NCI-H2029 treated with DMSO at 0.1 percent for 48 hours (cell line): ENCODE results near the gene LIPT2.

Experiments used
- DNase-seq: peaks from one replicate; lab custom pipeline; 2025; lab: John Stamatoyannopoulos, UW

Gene LIPT2

DNA sequence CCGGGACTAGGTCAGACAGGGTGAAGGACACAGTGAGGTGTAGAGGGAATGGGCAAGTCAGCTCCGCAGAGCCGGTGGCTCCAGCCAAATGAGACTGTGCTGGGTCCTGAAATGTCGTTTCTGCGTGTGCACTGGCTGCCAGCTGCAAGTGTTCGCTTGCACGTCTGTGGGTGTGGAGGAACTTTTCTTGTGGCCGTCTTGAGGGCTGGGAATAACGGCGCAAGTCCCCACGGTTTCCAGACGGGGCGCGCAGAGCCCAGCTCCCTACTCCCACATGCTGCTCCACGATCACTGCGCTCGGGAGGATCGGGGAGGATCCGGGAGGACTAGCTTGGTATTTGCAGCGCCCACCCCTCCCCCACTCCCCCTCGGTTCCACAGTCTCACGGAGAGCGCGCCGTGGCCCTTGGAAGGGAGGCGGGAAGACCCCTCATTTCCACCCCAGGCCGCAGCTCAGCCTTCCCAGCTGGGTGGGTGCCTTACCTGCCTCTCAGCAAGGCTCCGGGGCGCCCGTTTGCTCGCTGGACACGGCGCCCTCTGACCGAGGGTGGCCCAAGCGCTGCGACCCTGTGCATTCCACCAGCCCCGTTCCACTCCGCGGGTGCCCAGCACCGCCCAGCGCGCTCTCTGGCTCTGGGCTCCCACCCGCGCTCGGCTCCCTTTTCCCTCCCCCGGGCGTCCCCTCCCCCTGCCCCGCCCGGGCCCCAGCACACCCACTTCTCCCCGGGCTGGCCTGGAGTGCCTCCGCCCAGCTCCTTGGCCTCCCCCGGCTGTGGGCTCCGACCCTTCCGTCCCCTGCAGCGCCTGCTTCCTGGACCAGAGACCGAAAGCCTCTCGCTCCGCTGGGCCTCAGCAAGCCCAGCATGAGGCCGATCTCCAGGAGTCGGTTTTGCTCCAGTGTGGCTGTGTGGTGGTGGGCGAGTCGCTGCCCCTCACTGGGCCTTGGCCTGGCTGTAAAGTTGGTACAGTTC is 26.3 kb downstream of the LIPT2 start, which contains the start of gene KCNE3:
Gene KCNE3 (minus strand): TSS at position 634 of the 970 bp plus-strand sequence. CDS start 9,986 bp downstream, outside the sequence.
- DNase-seq, result no peak

DNA sequence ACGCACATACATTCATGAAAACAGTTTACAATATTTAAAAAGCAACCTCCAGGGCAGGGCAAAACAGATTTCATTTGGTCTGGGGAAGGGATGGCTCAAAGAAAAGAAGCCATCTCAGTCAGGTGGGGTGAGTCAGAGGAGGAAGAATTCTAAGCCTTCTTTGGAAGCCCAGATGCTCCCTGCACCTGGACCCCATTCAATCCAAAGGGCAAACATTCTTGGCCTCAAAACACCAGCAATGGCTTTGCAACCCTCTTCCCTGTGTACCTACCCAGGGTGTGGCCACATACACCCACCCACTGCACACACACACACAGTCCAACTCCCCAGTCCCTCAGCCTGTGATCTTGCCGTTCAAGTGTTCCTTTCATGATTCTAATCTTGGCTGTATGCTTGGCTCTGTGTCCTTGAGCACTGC is 28.2 kb downstream of the LIPT2 start:
- no peak for DNase-seq

- DNase-seq, result no peak
Observed at GRCh38 chr11:74464746-74465145, 28.8 kb downstream of the LIPT2 start.

GRCh38 chr11:74463216-74463615 is 30.3 kb downstream of the LIPT2 start:
- DNase-seq, result no peak

GRCh38 chr11:74462631-74463030 is 30.9 kb downstream of the LIPT2 start:
- no peak for DNase-seq

DNA sequence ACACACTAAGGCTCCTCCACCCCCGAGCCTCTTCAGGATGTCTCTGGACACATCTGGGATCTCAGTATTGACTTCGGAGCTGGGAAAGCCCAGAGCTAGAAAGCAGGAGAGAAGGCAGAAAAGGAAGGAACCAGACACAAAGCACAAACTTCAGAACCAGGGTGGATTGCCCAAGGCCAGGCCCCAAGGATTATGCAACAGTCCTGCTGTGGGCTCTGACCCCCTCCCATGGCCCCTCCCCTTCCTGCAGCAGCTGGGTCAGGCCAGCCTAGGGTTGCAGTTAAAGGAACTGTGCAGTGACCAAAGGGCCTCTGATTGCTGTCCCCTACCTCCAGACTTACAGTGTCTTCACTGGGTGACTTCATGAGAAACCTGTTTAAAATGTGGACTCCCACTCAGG is 31.5 kb downstream of the LIPT2 start:
- DNase-seq, result no peak

GRCh38 chr11:74460481-74461154 is 32.9 kb downstream of the LIPT2 start:
- DNase-seq, result no peak

- no peak for DNase-seq
Observed at GRCh38 chr11:74460065-74460464, 33.5 kb downstream of the LIPT2 start.

GRCh38 chr11:74459584-74459983 is 33.9 kb downstream of the LIPT2 start:
- no peak for DNase-seq

DNA sequence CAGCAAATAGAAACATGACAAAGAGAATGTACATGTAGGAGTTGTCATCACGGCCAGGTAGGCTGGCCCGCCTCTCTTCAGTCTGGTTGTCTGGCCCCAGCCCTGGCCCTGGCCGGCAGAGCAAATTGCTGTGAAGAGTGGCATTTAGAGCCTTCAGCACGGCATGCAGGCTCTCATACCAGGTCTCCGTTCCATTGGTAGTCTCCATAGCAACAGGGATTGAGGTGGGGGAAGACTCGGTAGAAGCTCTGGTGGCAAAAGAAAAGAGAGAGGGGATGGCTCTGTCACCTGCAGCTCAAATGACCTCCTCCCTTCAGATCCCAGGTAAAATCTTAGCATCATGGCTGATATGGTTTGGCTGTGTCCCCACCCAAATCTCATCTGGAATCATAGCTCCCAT is 36.2 kb downstream of the LIPT2 start:
- DNase-seq, result no peak

DNA sequence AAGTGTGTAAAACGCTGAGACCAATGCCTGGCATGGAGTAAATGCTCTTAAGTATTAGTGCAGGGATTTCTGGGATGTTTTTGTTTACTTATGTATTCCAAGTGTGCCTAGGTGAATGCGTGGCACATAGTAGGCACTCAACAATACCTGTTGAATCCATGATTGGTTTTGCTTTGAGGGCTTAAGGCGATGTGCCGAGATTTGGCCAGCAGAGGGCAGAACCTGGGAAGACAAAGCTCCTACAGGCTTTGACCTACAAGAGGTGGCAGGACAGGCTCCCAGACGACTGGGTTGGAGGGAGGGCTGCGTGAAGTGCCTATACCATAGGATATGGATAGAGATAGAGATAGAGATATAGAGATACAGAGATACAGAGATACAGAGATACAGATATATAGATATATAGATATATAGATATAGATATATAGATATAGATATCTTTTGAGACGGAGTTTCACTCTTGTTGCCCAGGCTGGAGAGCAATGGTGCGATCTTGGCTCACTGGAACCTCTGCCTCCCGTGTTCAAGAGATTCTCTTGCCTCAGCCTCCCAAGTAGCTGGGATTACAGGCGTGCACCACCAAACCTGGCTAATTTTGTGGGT is 40.0 kb downstream of the LIPT2 start:
- DNase-seq, result peak; percentile 19

DNA sequence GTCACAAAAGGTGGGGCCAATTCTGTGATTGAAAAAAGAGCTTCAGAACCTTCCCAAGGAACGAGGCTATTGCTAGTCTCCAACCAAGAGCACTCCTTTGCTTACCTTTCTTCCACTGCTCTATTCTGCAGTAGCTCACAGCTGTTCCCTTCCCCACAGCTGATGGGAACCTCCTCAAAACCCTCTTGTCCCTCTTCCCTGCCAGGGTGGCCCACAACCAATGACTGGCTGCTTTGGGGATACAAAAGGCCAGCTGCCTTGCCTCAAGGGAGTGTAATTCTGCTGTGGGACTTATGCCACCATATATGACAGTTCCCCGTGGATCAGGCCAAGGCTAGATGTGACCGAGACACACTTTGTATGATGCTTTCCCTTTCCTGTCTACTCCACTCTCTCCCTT is 41.2 kb downstream of the LIPT2 start:
- DNase-seq, result no peak

DNA sequence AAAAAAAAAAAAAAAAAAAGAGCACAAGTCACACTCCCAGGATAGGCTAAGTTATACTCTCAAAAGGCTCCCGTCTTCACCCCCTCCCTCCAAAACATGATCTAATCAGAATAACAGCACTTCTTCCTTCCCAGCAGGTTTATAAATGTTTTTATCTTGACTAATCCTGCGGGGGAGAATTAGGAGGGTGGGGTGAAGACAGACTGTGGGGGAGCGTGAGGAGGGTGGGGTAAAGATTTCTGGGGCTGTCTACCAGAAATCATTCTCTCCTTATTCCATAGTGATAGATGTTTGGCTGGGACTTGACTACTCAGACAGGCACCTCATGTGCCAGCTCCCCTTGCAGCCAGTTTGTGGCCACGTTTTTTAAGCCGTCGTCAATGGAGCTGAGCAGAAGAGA is 43.2 kb downstream of the LIPT2 start:
- no peak for DNase-seq

DNA sequence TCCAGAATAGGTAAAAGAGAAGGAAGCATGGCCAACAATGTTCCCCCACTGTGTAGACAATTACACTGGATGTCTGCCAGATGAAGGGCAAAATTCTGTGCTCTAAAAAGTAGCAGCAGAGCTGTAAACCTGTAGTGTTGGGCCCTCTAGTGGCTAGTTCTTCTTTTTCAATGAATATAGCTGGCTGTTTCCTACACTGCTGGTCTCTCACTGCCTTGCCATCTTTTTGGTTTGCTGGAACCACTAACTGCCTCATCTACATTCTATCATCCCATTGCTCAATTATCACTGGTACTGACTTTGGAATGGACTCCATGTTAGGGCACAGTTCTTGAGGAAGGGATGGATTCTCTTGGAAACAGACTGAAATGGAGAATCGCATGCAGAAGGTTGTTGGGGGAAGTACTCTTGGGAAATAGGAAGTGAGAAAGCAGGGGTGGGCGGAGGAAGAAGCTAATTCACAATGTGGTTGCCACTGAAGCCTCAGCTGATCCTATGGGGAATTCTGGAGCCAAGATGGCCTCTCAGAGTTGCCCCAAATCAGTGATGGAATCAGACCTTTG is 44.1 kb downstream of the LIPT2 start:
- peak; percentile 82 for DNase-seq

DNA sequence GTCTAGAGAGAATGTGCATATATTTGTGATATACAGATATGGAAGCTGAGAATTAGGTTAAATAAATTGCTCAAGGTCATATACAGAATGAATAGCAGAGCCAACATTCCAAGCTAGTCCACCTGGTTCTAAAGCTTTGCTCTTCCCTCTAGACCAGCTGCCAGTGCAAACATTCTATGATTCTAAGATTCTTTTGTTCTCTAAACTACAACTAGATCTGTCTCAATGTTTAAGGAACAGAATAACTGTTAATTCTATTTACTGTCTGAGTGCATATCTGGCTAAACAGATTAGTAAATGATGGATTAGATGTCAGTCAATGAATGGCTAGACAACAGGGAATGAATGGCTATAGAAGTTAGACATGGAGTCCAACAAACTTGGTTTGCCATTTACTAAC is 45.8 kb downstream of the LIPT2 start:
- no peak for DNase-seq

DNA sequence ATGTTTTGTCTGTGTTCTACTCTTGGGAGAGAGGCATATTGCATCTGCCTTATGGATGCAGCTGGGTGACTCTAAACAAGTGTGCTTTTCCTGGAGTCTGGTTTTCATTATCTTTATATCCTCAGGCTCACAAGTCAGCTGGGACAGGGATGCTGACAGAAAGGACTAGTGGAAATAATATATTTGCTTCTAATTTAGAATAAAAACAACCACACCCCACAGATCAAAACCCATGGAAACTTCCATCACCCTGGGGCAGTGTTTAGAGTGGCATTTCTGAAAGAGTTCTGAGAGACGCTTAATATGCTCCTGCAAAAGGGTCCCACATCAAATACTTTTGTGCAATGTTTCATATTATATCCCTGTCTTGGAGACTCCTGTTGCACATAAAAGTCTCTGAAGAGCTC is 47.0 kb downstream of the LIPT2 start:
- no peak for DNase-seq

- DNase-seq, result peak; percentile 79
Observed at GRCh38 chr11:74444173-74444826, 49.2 kb downstream of the LIPT2 start.

DNA sequence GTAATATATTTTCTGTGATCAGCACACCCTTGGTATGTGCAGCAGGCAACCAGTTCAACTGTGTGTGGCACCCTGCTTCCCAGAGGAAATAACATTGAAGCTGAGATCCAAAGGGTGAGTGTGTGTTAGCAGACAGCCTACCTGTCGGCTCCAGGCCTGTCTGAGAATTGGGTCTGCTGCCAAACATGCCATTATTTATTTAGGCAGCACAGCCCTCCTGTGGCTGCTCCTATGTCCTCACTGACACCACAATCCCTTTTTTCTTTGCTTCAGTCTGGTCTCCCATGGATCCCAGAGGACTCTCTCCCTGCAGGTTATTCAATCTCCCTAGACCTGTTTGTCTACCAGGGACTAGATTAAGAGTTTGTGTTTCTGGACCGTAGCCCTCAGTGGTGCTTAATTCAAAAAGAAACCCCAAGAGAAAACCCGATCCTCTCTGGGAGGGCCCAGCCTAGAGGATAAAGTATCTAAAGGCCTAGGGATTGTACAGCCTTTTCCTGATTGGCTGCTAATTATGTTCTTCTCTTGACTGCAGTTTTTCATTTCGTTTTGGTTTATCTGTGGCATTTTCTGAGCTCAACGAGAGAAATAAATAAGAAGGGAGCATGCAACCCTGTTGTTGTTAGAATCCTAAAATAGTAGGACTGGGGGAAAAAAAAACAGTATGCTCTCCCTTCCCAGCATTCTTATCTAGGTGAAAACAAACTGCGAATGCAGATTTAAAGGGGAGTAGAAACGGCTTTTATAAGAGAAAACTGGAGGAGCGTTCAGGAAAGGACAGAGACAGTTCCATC is 50.3 kb downstream of the LIPT2 start:
- DNase-seq, result peak; percentile 95

GRCh38 chr11:74442636-74443035 is 50.9 kb downstream of the LIPT2 start:
- DNase-seq, result peak; percentile 52
